GM12878 (cell line): Measurements from ENCODE around the gene CBLB. TPM values are rescaled to one million over a fixed set of nuclear protein-coding genes. Genes with fewer than 3 reads are reported as not detected.
A peak's percentile ranks its signal among the peaks of the same experiment; 100 is the strongest.

ENCODE experiments used
- ATF2 ChIP-seq: IDR thresholded peaks from 2 replicates; pipeline ENCODE4 v1.6.1; 2012; ENCODE audit warnings: low read length, inconsistent platforms
- CBX5 ChIP-seq: sonication (generic); IDR thresholded peaks from 2 replicates; pipeline ENCODE4 v1.6.1; 2016; ENCODE audit warnings: low read depth, moderate library complexity, mild to moderate bottlenecking, inconsistent platforms
- CHD1 ChIP-seq: IDR thresholded peaks from 2 replicates; pipeline ENCODE4 v1.6.1; 2012; ENCODE audit warnings: low read depth, low read length, improper control_type of control experiment
- CTCF ChIP-seq, 3 experiments: IDR thresholded peaks in 2 of 3; conservative IDR thresholded peaks in 1 of 3; 2 replicates each; pipeline ENCODE4 v1.5.1; 2011; ENCODE audit warnings: low read depth in 3 of 3, low read length in 3 of 3, mild to moderate bottlenecking in 3 of 3, control low read depth in 2 of 3, moderate library complexity in 2 of 3, inconsistent platforms in 1 of 3, mixed read lengths in 1 of 3; ENCODE audit not compliant: control insufficient read depth in 2 of 3, insufficient read depth in 1 of 3; ENCODE audit errors: extremely low read depth in 1 of 3
- FOS ChIP-seq: IDR thresholded peaks from 3 replicates; pipeline ENCODE4 v1.6.1; 2011; ENCODE audit warnings: borderline replicate concordance; ENCODE audit not compliant: insufficient read length; ENCODE audit errors: extremely low read depth
- HCFC1 ChIP-seq: fragments of 150-350 bp; IDR thresholded peaks from 2 replicates; pipeline ENCODE4 v1.6.1; 2014; ENCODE audit warnings: low read length
- JUNB ChIP-seq: IDR thresholded peaks from 2 replicates; pipeline ENCODE4 v1.6.1; 2016; ENCODE audit warnings: antibody characterized with exemption, mild to moderate bottlenecking
- MEF2B ChIP-seq: fragments of 450-650 bp; IDR thresholded peaks from 2 replicates; pipeline ENCODE4 v1.6.1; 2018; ENCODE audit warnings: mild to moderate bottlenecking, moderate library complexity; ENCODE audit not compliant: partially characterized antibody, poor library complexity, severe bottlenecking
- PAX5 ChIP-seq: IDR thresholded peaks from 2 replicates; pipeline ENCODE4 v1.6.1; 2011; ENCODE audit warnings: low read depth, low read length, borderline replicate concordance
- POLR2AphosphoS2 ChIP-seq: IDR thresholded peaks from 2 replicates; pipeline ENCODE4 v1.6.1; 2011; ENCODE audit warnings: low read depth, mild to moderate bottlenecking, low read length, improper control_type of control experiment, moderate library complexity
- RAD21 ChIP-seq: IDR thresholded peaks from 2 replicates; pipeline ENCODE4 v1.6.1; 2011; ENCODE audit warnings: mild to moderate bottlenecking, low read depth, low read length, moderate library complexity; ENCODE audit not compliant: insufficient read depth
- RELB ChIP-seq: fragments of 450-650 bp; IDR thresholded peaks from 2 replicates; pipeline ENCODE4 v1.6.1; 2017; ENCODE audit warnings: low read depth, mild to moderate bottlenecking, moderate library complexity
- RUNX3 ChIP-seq: IDR thresholded peaks from 2 replicates; pipeline ENCODE4 v1.6.1; 2012; ENCODE audit warnings: low read length, inconsistent platforms
- SIX5 ChIP-seq: IDR thresholded peaks from 2 replicates; pipeline ENCODE4 v1.6.1; 2011; ENCODE audit warnings: mild to moderate bottlenecking, low read depth, low read length, moderate library complexity; ENCODE audit not compliant: severe bottlenecking
- SKIL ChIP-seq: fragments of 450-650 bp; IDR thresholded peaks from 2 replicates; pipeline ENCODE4 v1.6.1; 2017; ENCODE audit warnings: mild to moderate bottlenecking, low read depth, inconsistent platforms; ENCODE audit not compliant: poor library complexity, severe bottlenecking
- SMAD5 ChIP-seq: IDR thresholded peaks from 2 replicates; pipeline ENCODE4 v1.6.1; 2016; ENCODE audit warnings: antibody characterized with exemption, low read depth
- STAT1 ChIP-seq: fragments of 450-650 bp; conservative IDR thresholded peaks from 2 replicates; pipeline ENCODE4 v1.6.1; 2014; ENCODE audit warnings: antibody characterized with exemption, mild to moderate bottlenecking
- SUZ12 ChIP-seq: fragments of 200-600 bp; sonication (generic); IDR thresholded peaks from one replicate; pipeline ENCODE4 v1.6.1; 2018; ENCODE audit warnings: antibody characterized with exemption, mild to moderate bottlenecking; ENCODE audit not compliant: unreplicated experiment
- ZBTB4 ChIP-seq: fragments of 450-650 bp; formaldehyde crosslinking; IDR thresholded peaks from 2 replicates; pipeline ENCODE4 v1.4.0; 2022; ENCODE audit warnings: mild to moderate bottlenecking, moderate library complexity
- ZSCAN29 ChIP-seq: fragments of 450-650 bp; IDR thresholded peaks from 2 replicates; pipeline ENCODE4 v1.6.1; 2017; ENCODE audit warnings: mild to moderate bottlenecking, moderate library complexity
- polyA plus RNA-seq, 11 experiments: library from polyadenylated mRNA; depleted of rRNA in 4 of 11; unstranded in 6 of 11; stranded (reverse) in 5 of 11; fragments of >200 nt; fragmentation: Nextera tagmentation in 4 of 11; fragmentation: Illumina TruSeq in 1 of 11; extraction: Ambion mirVana in 4 of 11; extraction: Trizol in 1 of 11; gene quantifications; 1 replicate in 1 of 11; 2 replicates in 10 of 11; pipeline versions ENCODE4 v1.2.1 to v1.2.3, GENCODE V29; 2011 to 2016; ENCODE audit warnings: inconsistent platforms in 2 of 11, missing spikeins in 2 of 11, low read depth in 1 of 11
- total RNA-seq, 4 experiments: library from RNA; depleted of rRNA in 3 of 4; stranded (reverse); fragments of >200 nt in 3 of 4; fragmentation: Illumina TruSeq in 1 of 4; extraction: Trizol in 1 of 4; gene quantifications; 2 replicates each; pipeline versions ENCODE4 v1.2.1 to v1.2.3, GENCODE V29; 2013 to 2021

The CBLB gene
- total and polyA plus RNA-seq, 10 of the 15 experiments (the other 5 are each of a cell fraction or from before 2014, with no cell fraction given), result 17.2 to 107 (median 41.9) TPM

GRCh38 chr3:105853801-105854432 lies 14.9 kb downstream of the CBLB start (continued):
- TF ChIP-seq ZBTB4 (CRISPR knock-in tag), result no peak
- TF ChIP-seq ZSCAN29, result no peak
- peak; percentile 81 for TF ChIP-seq CBX5
- TF ChIP-seq RAD21, result peak; percentile 19; the same call in 1 of the 2 replicates
- no peak for TF ChIP-seq MEF2B
- no peak for TF ChIP-seq JUNB
- TF ChIP-seq PAX5, result peak; percentile 48; the same call in 1 of the 2 replicates
- TF ChIP-seq SKIL, result peak; percentile 65
- no peak for TF ChIP-seq ATF2
- no peak for TF ChIP-seq FOS
- TF ChIP-seq CHD1, result no peak
- no peak for TF ChIP-seq SUZ12
- peak in 1 of 3 experiments; percentile 4; a peak in 1 of 6 replicates for TF ChIP-seq CTCF (IDR thresholded peaks at IDR 0.05 in 2 of 3, conservative IDR thresholded peaks at IDR 0.05 in 1 of 3; ENCODE audit: control insufficient read depth in 2 of 3, extremely low read depth in 1 of 3, insufficient read depth in 1 of 3, low read depth in 3 of 3, low read length in 3 of 3)
- TF ChIP-seq RELB, result 0 out of 2 replicates have a peak, but pooled peaks have one; percentile 22
- no peak for TF ChIP-seq SMAD5
- no peak for TF ChIP-seq HCFC1
- peak; percentile 64 for TF ChIP-seq RUNX3
- TF ChIP-seq STAT1, result no peak
- TF ChIP-seq POLR2AphosphoS2, result no peak
- TF ChIP-seq SIX5, result no peak
